Activated naive CD4-positive, alpha-beta T cell treated with Interleukin-2 at 50 U/mL for 16 hours (primary cell): ENCODE data around the gene COMMD2.

ENCODE experiments used
- DNase-seq: peaks from one replicate; pipeline ENCODE4 v3.0.0-alpha.2; 2020

The COMMD2 gene

DNA sequence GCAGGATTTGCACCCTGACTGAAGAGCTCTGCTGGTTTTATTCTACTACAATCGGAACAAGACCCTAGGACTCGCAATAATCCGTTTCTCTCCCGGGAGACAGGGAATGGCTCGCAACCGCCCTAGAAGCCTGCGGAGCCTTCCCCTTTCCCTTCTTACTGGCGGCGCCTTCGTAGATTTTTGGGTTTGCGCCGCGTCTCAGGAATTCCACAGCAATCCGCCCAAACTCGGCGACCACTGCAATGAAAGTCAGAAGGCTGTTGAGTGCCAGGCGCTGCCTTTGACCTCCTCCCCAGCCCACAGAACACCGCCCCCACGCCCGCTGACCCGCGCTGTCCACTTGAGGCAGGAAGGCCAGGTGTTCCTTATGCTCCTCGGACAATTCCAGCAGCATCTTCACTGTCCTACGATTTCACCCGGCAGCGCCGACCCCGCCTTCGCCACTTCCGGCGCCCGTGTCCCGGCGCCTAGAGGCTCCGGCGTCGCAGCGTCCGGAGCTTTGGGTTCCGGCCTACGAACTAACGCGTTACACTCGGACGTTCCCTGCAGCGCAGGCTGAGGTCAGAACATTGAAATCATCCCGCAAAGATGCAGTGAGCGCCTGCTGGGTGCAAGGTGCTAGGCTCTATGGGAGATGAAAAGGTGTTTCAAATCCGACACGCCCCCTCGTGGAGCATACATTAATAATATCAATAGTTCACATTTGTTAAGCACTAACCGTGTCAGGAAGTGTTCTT, at the start of gene COMMD2:
TSS of gene COMMD2 (minus strand) at position 439 of the 737 bp plus-strand sequence. CDS start at position 394, 45 bp downstream.
- peak; percentile 80 for DNase-seq

- DNase-seq: no peak
Measured at GRCh38 chr3:149801639-149802038, 49.4 kb upstream of the COMMD2 start.

DNA sequence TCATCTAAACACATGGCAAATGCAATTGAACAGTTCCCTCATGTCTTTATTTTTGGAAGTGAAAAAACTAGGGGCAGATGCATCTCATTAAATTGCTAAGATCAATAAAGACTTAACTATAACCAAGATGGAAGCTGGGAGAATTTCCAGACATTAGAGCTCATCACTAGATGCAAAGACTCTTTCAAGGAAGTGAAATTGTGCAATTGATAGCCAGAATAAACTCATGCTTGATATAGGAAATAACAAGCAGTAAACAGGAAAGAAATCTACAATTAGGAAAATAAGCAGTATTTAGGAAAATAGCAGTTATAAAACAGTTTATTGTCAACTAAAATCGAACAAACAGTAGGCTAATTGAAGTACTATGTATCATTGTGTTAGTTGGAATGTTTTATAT, 48.9 kb upstream of the COMMD2 start:
- DNase-seq: no peak

GRCh38 chr3:149800693-149801092, 48.4 kb upstream of the COMMD2 start:
- DNase-seq: no peak

GRCh38 chr3:149796026-149796425, 43.7 kb upstream of the COMMD2 start:
- no peak for DNase-seq

- DNase-seq: no peak
Measured at GRCh38 chr3:149792452-149793270, 40.4 kb upstream of the COMMD2 start, which contains the start of gene ANKUB1. Gene ANKUB1, minus strand, starts transcription at chr3:149792554. Its CDS starts 188 bp downstream, at chr3:149792366.

DNA sequence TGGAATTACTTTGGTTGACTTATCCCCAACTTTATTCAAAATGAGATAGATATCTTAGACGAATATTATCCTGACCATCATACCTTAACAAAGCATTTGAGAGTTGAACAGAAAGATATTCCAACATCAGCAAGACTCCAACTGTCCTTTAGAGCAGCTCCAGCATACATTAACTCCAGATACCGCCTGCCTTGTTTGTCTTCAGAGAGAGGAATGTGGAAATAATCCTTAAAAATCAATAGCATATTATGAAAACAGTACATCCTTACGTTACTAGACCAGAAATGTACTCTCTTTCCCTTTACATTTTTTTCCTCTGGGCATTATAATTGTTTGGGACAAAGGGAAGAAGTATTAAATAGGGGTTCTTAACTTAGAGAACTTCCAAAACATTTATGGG, 38.4 kb upstream of the COMMD2 start:
- no peak for DNase-seq

- DNase-seq: no peak
Measured at GRCh38 chr3:149790268-149790667, 38.0 kb upstream of the COMMD2 start.

DNA sequence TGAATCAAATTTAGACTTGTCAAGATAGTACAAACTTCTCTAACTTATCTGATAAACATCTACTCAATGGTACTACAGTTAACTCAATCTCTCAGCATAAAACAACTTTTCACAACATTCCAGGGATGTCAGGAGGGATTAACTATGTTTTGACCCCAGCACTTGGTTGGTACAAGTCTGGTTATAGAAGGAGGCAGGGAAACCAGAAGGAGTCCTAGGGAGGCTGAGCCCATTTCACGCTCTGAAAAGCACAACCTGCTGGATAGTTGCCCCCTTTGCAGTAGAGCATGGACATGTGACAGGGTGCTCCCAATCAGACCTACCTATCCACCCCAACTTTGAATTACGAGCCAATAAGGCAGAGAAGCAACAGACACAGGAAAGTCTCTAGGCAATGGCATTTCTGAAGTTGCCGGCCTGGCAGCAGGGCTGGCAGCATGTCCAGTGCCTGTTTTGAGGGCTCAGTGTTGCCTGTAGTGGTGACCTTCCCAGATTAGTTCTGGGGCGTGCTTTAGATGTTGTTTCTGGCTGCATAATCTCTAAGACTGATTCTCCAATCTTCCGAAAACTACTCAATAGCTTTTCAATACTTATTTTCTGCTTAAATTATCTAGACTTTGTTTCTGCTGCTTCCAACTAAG, 31.9 kb upstream of the COMMD2 start:
- DNase-seq: no peak

GRCh38 chr3:149783576-149783975, 31.3 kb upstream of the COMMD2 start:
- DNase-seq: no peak

GRCh38 chr3:149781741-149782140, 29.5 kb upstream of the COMMD2 start:
- no peak for DNase-seq

DNA sequence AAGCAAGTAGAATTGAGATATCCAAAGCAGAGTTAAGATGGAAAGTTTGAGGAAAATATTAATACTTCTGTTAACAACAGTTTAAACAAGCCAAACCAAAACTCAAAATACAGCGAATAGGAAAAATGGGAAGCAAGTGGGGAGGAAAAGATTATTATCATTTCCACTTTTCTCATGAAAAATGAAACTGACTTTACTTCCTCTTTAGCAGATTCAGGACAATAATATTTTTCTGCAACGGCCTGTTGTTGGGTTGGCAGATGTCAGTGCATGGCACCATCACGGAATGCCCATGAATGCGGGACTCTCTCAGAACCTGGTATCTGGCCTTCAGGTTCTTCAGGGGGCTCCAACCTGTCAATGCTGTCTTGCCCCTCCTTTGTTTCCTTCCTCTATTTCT, 28.9 kb upstream of the COMMD2 start:
- DNase-seq: no peak

DNA sequence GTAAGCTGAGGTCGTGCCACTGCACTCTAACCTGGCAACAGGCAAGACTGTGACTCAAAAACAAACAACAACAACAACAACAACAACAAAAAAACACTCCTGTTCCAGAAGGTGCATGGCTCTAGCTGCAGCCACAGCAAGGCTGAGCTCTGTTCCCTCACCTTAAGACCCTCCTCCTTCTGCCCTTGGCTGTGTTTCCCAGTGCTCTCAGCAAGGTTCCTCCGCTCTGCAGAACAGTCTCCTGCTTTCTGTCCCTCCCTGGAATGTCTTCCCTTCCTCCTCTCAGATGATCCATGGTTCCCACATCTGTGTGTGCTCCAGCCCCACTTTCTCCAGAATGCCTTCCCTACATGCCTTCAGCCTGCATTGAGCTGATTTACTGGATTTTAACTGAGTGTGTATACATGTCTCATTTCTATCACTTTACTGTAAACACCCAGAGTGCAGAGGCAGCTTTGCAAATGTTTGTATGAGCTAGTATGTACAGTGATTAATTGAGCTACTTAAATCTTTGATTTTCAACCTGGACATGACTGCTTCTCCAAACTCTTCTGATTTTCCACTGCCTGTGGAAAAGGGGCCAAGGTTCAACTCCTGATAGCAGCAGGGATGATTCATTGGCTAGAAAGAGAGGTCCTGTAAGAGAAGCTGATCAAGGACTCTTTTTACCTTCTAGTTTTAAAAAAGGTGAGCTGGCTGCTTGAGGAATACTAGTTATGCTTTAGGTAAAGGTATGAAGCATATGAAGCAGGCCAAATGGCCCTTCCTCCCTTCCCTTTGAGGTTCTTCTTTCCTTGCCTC, 25.3 kb upstream of the COMMD2 start:
- no peak for DNase-seq

GRCh38 chr3:149776170-149776569, 23.9 kb upstream of the COMMD2 start:
- no peak for DNase-seq

DNA sequence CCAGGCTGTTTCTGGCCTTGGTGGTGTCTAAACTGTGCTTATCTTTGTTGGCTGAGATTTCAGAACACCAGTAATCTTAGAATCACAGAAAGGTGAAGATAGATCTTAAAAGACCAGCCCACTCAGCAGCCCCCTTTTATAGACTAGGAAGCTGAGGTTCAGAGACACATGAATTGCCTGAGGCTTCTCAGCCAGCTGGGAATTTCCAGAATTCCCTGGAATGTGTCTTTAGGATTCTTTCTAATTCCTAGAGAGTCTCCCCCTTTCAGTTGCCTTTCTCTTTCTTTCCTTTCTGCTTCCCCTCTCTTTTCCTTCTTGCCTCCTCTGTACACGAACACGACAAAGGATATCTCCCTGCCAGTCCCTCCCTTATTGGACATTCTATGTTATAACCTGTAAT, 20.6 kb upstream of the COMMD2 start:
- DNase-seq: no peak

GRCh38 chr3:149771652-149772271, 19.5 kb upstream of the COMMD2 start:
- DNase-seq: peak; percentile 35

GRCh38 chr3:149770246-149770645, 18.0 kb upstream of the COMMD2 start:
- DNase-seq: no peak

DNA sequence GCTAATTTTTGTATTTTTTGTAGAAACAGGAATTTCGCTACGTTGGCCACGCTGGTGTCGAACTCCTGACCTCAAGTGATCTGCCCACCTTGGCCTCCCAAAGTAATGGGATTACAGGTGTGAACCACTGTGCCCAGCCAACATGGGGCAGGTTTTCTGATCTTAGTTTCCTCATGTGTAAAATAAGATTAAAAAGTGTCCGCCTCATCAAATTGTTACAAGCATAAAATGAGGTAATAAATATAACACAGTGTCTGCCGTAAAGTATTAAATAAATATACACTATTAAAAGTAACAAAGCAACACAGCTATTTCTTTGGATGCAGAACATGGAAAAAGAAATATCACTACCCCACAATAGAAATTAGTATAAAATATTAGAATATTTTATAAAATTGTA, 16.4 kb upstream of the COMMD2 start:
- DNase-seq: no peak

- DNase-seq: no peak
Measured at GRCh38 chr3:149767720-149768119, 15.4 kb upstream of the COMMD2 start.

DNA sequence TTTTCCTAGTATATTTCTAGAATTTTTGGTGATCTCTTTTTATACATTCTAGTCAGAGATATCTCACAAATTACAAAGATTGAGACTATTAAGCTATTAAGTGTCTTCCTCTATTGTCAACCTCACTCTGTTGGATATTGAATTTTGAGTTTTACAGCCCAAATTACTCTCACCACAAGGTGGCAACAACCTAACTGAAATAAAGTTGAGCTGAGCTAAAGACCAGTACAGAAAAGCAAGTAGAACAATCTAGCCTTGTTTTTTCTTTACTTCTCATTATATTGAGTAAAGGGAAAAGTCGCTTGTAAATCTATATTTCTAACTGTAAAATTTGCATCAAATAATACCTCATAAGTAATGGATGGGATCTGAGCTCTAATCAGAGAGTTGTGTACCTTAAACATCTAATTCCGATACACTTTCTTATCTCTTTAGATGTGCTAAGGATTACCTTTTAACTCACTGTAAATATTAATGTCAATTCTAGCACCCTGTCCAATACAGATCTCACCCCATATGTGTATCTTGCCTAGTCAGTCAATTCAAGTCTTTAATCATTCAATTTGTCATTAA, 13.6 kb upstream of the COMMD2 start:
- DNase-seq: no peak

GRCh38 chr3:149764302-149764701, 12.0 kb upstream of the COMMD2 start:
- DNase-seq: no peak
